Measurements from ENCODE around the gene ACSF3.

The ACSF3 gene

GRCh38 chr16:89050868-89051311, 42.8 kb upstream of the ACSF3 start:
- ChIA-PET CTCF (no interaction called here), POLR2A (no interaction called here)
- no peak overlapping the region for H3K4me3 ChIP-seq (ENCODE audit: low read depth, low read length)
- DNase-seq (ENCODE audit: low read depth, low spot score) = no peak
- TF ChIP-seq CTCF (IDR thresholded peaks at IDR 0.05; ENCODE audit: insufficient read depth, low read length, missing control alignments) = no peak

DNA sequence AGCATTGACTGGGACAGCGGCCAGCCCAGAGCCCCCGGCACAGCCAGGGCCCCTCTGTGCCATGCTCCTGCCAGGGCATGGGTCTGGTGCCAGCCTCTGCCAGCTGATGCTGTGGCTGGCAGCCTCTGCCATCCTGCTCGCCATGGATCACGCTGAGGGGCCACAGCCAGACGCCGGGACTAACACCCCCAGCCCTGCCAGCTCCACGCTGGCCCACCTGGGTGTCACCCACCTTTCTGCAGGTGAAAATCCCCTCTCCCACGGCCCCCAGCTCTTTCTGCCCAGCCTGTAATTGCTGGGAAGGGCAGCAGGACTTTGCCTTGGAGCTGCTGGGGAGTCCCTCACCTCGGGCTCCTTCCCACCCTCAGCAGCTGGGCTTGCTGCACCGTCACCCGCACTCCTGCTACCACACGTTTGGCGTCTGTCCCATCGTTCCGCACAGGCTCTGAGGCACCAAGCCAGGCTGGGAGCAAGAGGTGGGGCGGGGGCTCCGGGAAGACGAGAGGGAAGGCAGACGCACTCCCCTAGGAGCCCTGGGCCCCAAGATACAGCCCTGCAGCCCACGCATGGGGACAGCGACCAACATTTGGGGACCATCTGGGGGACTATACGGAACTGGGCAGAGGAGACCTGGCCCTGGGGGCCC, 42.0 kb upstream of the ACSF3 start:
- no peak overlapping the region for H3K4me3 ChIP-seq (ENCODE audit: low read depth, low read length)
- CTCF ChIA-PET = no interaction called here
- POLR2A ChIA-PET = no interaction called here
- no peak for TF ChIP-seq CTCF (IDR thresholded peaks at IDR 0.05; ENCODE audit: insufficient read depth, low read length, missing control alignments)
- no peak for DNase-seq (ENCODE audit: low read depth, low spot score)

GRCh38 chr16:89052191-89052889, 41.3 kb upstream of the ACSF3 start:
- H3K4me3 ChIP-seq (ENCODE audit: low read depth, low read length) = no peak overlapping the region

DNA sequence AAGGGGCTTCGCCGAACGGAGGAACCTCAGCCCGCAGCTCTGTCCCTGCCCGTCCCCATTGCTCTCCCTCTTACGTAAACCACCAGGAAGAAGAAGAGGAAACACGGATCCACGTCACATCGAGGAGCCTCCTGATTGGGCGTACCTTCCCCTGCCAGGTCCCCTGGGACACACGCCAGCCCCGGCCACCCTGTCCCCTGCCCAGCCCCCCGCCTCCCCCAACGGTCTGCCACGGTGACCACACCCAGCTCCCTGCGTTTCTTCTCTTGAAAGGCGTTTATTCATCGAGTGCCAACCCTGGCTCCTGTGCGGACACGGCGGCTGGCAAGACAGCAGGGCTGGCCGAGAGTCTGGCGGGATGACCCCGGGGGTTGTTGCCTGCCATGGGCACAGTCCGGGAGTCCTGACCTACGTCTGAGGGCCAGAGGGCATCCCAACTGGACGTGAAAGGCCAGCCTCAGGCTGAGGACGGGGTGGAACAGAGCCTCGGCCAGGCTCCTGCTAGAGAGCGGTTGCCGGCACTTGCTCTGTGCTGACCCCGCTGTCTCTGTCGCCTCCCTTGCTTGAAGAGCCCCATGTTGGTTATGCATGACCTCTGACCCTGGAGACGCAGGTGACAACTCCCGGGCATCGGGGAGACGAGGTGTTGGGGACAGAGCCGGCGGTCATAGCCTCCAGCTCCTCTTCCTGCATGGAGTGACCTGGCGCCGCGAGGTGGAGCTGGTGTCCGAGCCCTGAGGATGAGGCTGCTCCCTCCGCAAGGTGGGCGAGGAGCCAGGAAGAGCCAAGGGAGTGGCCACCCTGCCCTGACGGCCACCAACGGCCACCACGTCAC, 40.5 kb upstream of the ACSF3 start:
- CTCF ChIA-PET = no interaction called here
- POLR2A ChIA-PET = no interaction called here
- no peak overlapping the region for H3K4me3 ChIP-seq (ENCODE audit: low read depth, low read length)
- no peak for TF ChIP-seq CTCF (IDR thresholded peaks at IDR 0.05; ENCODE audit: insufficient read depth, low read length, missing control alignments)
- DNase-seq (ENCODE audit: low read depth, low spot score) = no peak

More at GRCh38 chr16:89052191-89052889, 41.3 kb upstream of the ACSF3 start:
- no peak for TF ChIP-seq CTCF (IDR thresholded peaks at IDR 0.05; ENCODE audit: insufficient read depth, low read length, missing control alignments)
- ChIA-PET POLR2A (no interaction called here), CTCF (no interaction called here)
- DNase-seq (ENCODE audit: low read depth, low spot score) = no peak

GRCh38 chr16:89053725-89054029, 40.0 kb upstream of the ACSF3 start:
- no peak for DNase-seq (ENCODE audit: low read depth, low spot score)
- no peak overlapping the region for H3K4me3 ChIP-seq (ENCODE audit: low read depth, low read length)
- ChIA-PET POLR2A (no interaction called here), CTCF (no interaction called here)
- TF ChIP-seq CTCF (IDR thresholded peaks at IDR 0.05; ENCODE audit: insufficient read depth, low read length, missing control alignments) = no peak

DNA sequence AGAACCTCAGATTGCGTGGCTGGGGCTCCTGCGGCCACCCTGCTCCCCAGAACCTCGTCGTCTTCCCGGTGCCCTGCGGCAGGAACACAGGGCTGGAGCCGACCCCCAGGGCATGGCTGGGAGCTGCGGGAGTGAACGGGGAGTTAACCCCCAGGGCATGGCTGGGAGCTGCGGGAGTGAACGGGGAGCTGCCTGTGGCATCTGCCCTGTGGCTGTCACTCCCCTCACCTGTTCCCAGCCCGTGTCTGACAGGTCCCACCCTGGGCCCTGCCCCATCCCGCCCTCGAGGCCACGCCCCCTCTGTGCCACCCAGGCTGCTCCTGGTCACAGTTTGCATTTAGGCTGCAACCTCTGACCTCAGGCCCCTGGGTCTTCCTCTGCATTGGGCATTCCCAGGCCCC, 39.4 kb upstream of the ACSF3 start:
- no peak for DNase-seq (ENCODE audit: low read depth, low spot score)
- no peak overlapping the region for H3K4me3 ChIP-seq (ENCODE audit: low read depth, low read length)
- CTCF ChIA-PET = no interaction called here
- POLR2A ChIA-PET = no interaction called here
- no peak for TF ChIP-seq CTCF (IDR thresholded peaks at IDR 0.05; ENCODE audit: insufficient read depth, low read length, missing control alignments)

All from AG04449 (cell line).